ENCODE results near the gene NELL1.
A peak's percentile ranks its signal among the peaks of the same experiment; 100 is the strongest.

NELL1 gene

GRCh38 chr11:20668844-20669819 lies at the start of gene NELL1:
Gene NELL1 (plus strand): TSS chr11:20669586.
- no peak for DNase-seq

- no peak for DNase-seq
Observed at GRCh38 chr11:20620988-20621387, 48.4 kb upstream of the NELL1 start.

GRCh38 chr11:20621679-20622078 lies 47.7 kb upstream of the NELL1 start:
- DNase-seq = no peak

GRCh38 chr11:20623252-20623651 lies 46.1 kb upstream of the NELL1 start:
- DNase-seq = no peak

GRCh38 chr11:20626279-20626678 lies 43.1 kb upstream of the NELL1 start:
- no peak for DNase-seq

- DNase-seq = no peak
Observed at GRCh38 chr11:20627026-20627425, 42.4 kb upstream of the NELL1 start.

- no peak for DNase-seq
Observed at GRCh38 chr11:20627701-20628100, 41.7 kb upstream of the NELL1 start.

- no peak for DNase-seq
Observed at GRCh38 chr11:20631519-20632168, 37.7 kb upstream of the NELL1 start.

GRCh38 chr11:20632169-20632532 lies 37.2 kb upstream of the NELL1 start:
- DNase-seq = no peak

GRCh38 chr11:20634044-20634443 lies 35.3 kb upstream of the NELL1 start:
- DNase-seq = no peak

- no peak for DNase-seq
Observed at GRCh38 chr11:20634781-20635180, 34.6 kb upstream of the NELL1 start.

GRCh38 chr11:20638074-20638473 lies 31.3 kb upstream of the NELL1 start:
- DNase-seq = no peak

- DNase-seq = no peak
Observed at GRCh38 chr11:20639688-20640087, 29.7 kb upstream of the NELL1 start.

- no peak for DNase-seq
Observed at GRCh38 chr11:20640401-20640800, 29.0 kb upstream of the NELL1 start.

- DNase-seq = no peak
Observed at GRCh38 chr11:20644360-20644759, 25.0 kb upstream of the NELL1 start.

- peak; percentile 32 for DNase-seq
Observed at GRCh38 chr11:20647976-20648565, 21.3 kb upstream of the NELL1 start.

GRCh38 chr11:20652150-20652806 lies 17.1 kb upstream of the NELL1 start:
- no peak for DNase-seq

GRCh38 chr11:20654038-20654437 lies 15.3 kb upstream of the NELL1 start:
- no peak for DNase-seq

GRCh38 chr11:20656901-20657300 lies 12.5 kb upstream of the NELL1 start:
- no peak for DNase-seq

- no peak for DNase-seq
Observed at GRCh38 chr11:20658135-20658534, 11.3 kb upstream of the NELL1 start.

- no peak for DNase-seq
Observed at GRCh38 chr11:20661445-20661844, 7.9 kb upstream of the NELL1 start.

GRCh38 chr11:20661850-20662249 lies 7.5 kb upstream of the NELL1 start:
- no peak for DNase-seq

GRCh38 chr11:20668131-20668809 lies 1.1 kb upstream of the NELL1 start:
- no peak for DNase-seq
